ENCODE results near the gene IRX2. TPM values are rescaled to one million over a fixed set of nuclear protein-coding genes. Genes with fewer than 3 reads are reported as not detected.

IRX2 gene
- total and polyA plus RNA-seq, 10 of the 15 experiments (the other 5 are each of a cell fraction or from before 2014, with no cell fraction given) = not detected

DNA sequence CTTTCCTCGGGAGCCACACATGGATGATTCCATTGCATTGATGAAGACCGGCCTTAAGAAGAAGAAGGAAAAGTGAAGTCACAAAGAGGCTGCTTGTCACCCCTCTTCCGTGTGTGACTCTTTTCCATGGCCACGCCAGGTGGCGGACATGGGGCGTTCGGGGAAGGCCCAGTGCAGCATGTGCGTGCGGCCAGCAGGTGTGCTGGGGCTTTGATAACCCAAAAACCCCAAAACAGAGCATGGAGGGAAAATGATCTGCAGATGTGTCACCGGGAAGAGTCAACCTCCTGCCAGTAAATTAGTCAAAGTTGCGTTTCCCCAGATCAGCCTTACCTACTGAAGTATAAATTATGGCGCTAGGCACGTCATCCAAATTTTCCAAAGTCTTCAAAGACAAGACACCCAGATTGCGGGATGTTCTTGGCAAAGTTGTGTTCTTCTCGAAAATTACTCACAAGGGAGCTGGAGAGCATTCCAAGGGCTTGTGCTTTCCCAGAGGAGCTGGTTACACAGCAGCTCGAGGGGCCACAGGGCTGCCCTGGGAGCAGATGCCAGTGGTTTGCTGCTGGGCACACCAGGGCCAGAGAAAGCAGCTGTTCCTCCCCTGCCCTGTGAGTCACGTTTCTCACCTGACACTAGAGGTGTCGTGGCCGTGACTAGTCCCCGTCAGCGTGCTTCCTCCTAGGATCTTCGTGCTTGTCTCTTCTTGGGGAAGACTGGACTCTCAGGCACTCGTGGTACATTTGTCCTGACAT, 53.9 kb downstream of the IRX2 start (continued):
- TF ChIP-seq CBX5 (IDR thresholded peaks at IDR 0.05; ENCODE audit: low read depth) (no peak), YBX1 (IDR thresholded peaks at IDR 0.05) (no peak), HSF1 (IDR thresholded peaks at IDR 0.05; ENCODE audit: low read depth, low read length) (no peak)

DNA sequence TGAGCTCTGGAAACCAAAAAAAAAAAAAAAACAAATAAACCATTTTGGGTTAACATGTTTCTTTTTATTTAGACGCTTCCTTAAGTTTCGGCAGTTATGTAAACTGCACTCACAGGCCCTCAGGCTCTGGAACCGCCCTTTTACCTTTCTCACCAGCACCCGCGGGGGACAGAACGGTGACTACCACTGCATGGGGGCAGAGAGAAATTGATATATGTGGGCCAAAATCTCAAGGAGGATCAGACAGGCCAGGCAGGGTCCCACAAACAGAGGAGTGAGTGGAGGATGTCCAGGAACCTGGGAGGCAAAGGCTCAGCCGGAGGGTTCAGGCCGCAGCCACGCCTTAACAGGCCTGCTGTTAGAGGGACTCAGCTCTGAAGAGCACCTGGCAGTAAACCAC, 54.4 kb downstream of the IRX2 start:
- no peak overlapping the region for H3K27ac ChIP-seq (ENCODE audit: control insufficient read depth, insufficient read depth)
- no peak overlapping the region for H3K9ac ChIP-seq (ENCODE audit: control insufficient read depth, insufficient read depth, low read length)
- no peak overlapping the region for H3K4me2 ChIP-seq (ENCODE audit: control insufficient read depth, insufficient read depth)
- H3K79me2 ChIP-seq (ENCODE audit: control insufficient read depth, insufficient read depth, low read length) = no peaks in the 10 kb centered on the region
- H4K20me1 ChIP-seq (ENCODE audit: control insufficient read depth, insufficient read depth) = no peaks in the 10 kb centered on the region
- no peak overlapping the region for H3K4me3 ChIP-seq
- H3K27me3 ChIP-seq (replicated peaks in 1 of 2; ENCODE audit: control insufficient read depth in 2 of 2, insufficient read depth in 2 of 2, low read length in 1 of 2) = no peaks in the 10 kb centered on the region
- in situ Hi-C loops (cut with MboI) (no loop called here), intact Hi-C loops (cut with micrococcal nuclease; ENCODE audit: unreplicated experiment) (no loop called here)
- H3K9me3 ChIP-seq (replicated peaks; ENCODE audit: control insufficient read depth, insufficient read depth, low read length) = no peaks in the 10 kb centered on the region; the same call in 2 of the 3 replicates
- H3K4me1 ChIP-seq (ENCODE audit: control insufficient read depth, insufficient read depth, low read length) = no peaks in the 10 kb centered on the region
- FAIRE-seq = no peak
- RAD21 ChIA-PET (ENCODE audit: unreplicated experiment) = no interaction called here
- SMC1A ChIA-PET (ENCODE audit: uncharacterized antibody, unreplicated experiment) = no interaction called here
- POLR2A ChIA-PET = no interaction called here
- CTCF ChIA-PET = no interaction called here
- WGBS (ENCODE audit: insufficient coverage, insufficient replicate concordance, low lambda C conversion rate, missing lambda C conversion rate) = 52% methylated on average over 9 of the region's 9 CpGs
- H2AFZ ChIP-seq (ENCODE audit: control insufficient read depth, low read depth, low read length) = no peak overlapping the region
- no TSS peak for BruUV-seq (replicated peaks)
- H3K36me3 ChIP-seq (ENCODE audit: control insufficient read depth in 2 of 2, insufficient read depth in 2 of 2, low read length in 1 of 2) = no peaks in the 10 kb centered on the region
- no peak for DNase-seq (ENCODE audit: low read depth, low spot score)
- no peak for ATAC-seq
- TF ChIP-seq PAX8 (IDR thresholded peaks at IDR 0.05) = no peak
- TF ChIP-seq ZNF384 (IDR thresholded peaks at IDR 0.05; ENCODE audit: borderline replicate concordance, low read depth, low read length) = no peak
- TF ChIP-seq TARDBP (IDR thresholded peaks at IDR 0.05; ENCODE audit: borderline replicate concordance) = no peak
- TF ChIP-seq ETV6 (conservative IDR thresholded peaks at IDR 0.05 in 1 of 2, IDR thresholded peaks at IDR 0.05 in 1 of 2; ENCODE audit: borderline replicate concordance in 1 of 2, low read depth in 1 of 2) = no peak
- TF ChIP-seq ZNF622 (IDR thresholded peaks at IDR 0.05) = no peak
- no peak for TF ChIP-seq POLR2AphosphoS5 (IDR thresholded peaks at IDR 0.05; ENCODE audit: low read length)
- no peak for TF ChIP-seq ATF2 (IDR thresholded peaks at IDR 0.05; ENCODE audit: low read length)
- TF ChIP-seq, protein P1, sequence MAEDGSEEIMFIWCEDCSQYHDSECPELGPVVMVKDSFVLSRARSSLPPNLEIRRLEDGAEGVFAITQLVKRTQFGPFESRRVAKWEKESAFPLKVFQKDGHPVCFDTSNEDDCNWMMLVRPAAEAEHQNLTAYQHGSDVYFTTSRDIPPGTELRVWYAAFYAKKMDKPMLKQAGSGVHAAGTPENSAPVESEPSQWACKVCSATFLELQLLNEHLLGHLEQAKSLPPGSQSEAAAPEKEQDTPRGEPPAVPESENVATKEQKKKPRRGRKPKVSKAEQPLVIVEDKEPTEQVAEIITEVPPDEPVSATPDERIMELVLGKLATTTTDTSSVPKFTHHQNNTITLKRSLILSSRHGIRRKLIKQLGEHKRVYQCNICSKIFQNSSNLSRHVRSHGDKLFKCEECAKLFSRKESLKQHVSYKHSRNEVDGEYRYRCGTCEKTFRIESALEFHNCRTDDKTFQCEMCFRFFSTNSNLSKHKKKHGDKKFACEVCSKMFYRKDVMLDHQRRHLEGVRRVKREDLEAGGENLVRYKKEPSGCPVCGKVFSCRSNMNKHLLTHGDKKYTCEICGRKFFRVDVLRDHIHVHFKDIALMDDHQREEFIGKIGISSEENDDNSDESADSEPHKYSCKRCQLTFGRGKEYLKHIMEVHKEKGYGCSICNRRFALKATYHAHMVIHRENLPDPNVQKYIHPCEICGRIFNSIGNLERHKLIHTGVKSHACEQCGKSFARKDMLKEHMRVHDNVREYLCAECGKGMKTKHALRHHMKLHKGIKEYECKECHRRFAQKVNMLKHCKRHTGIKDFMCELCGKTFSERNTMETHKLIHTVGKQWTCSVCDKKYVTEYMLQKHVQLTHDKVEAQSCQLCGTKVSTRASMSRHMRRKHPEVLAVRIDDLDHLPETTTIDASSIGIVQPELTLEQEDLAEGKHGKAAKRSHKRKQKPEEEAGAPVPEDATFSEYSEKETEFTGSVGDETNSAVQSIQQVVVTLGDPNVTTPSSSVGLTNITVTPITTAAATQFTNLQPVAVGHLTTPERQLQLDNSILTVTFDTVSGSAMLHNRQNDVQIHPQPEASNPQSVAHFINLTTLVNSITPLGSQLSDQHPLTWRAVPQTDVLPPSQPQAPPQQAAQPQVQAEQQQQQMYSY (CRISPR knock-in tag; IDR thresholded peaks at IDR 0.05) = no peak
- no peak for TF ChIP-seq ZBED1 (IDR thresholded peaks at IDR 0.05; ENCODE audit: borderline replicate concordance)
- no peak for TF ChIP-seq NR2C1 (IDR thresholded peaks at IDR 0.05)
- no peak for TF ChIP-seq ZNF24 (IDR thresholded peaks at IDR 0.05)
